H1 (cell line): ENCODE measurements around the gene HAND1. TPM values are rescaled to one million over a fixed set of nuclear protein-coding genes. Genes with fewer than 3 reads are reported as not detected.

Experiments used
- EZH2 ChIP-seq: fragments of 200-600 bp; sonication (generic); IDR thresholded peaks from 2 replicates; pipeline ENCODE4 v1.7.1; 2012; ENCODE audit warnings: low read depth, mild to moderate bottlenecking, moderate library complexity, low read length, inconsistent platforms; ENCODE audit not compliant: severe bottlenecking
- POLR2AphosphoS5 ChIP-seq: IDR thresholded peaks from 2 replicates; pipeline ENCODE4 v1.6.1; 2011; ENCODE audit warnings: low read depth, low read length
- TBP ChIP-seq: IDR thresholded peaks from 2 replicates; pipeline ENCODE4 v1.6.1; 2011; ENCODE audit warnings: low read depth, low read length, improper control_type of control experiment
- polyA plus RNA-seq, 7 experiments: library from polyadenylated mRNA; depleted of rRNA in 3 of 7; stranded (reverse) in 5 of 7; unstranded in 2 of 7; fragments of >200 nt in 5 of 7; fragments of 200-250 nt in 2 of 7; gene quantifications; 1 replicate in 5 of 7; 2 replicates in 1 of 7; 4 replicates in 1 of 7; pipeline versions ENCODE4 v1.2.1 to v1.2.3, GENCODE V29; 2011 to 2013; ENCODE audit warnings: missing spikeins in 2 of 7, mixed read lengths in 2 of 7
- total RNA-seq: library from RNA; stranded (reverse); fragmentation: NEBNext Ultra II Directional; extraction: Animal tissue kit (Norgen Biotek cat#: 25700); gene quantifications from 2 replicates; pipeline ENCODE4 v1.2.1, GENCODE V29; 2021

HAND1 gene
- total and polyA plus RNA-seq, 2 of the 8 experiments (the other 6 are each of a cell fraction or from before 2014, with no cell fraction given): 0.06 TPM; not detected in 1

DNA sequence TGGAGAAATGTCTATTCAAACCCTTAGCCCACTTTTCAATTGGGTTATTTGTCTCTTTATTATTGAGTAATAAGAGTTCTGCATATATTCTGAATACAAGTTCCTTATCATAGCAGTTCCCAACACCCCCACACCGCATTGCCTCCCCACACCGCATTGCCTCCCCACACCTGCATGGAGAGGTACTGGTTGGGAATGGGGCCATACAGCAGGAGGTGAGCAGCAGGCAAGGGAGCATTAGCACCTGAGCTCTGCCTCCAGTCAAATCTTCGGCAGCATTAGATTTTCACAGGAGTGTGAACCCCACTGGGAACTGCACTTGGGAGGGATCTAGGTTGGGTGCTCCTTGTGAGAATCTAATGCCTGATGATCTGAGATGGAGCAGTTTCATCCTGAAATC, 42.8 kb downstream of the HAND1 start (continued):
- TF ChIP-seq TBP: no peak
- TF ChIP-seq POLR2AphosphoS5: no peak
- TF ChIP-seq EZH2: no peak
